ENCODE data around the gene TSPAN2.

Gene TSPAN2

GRCh38 chr1:115115521-115116161 is 26.3 kb upstream of the TSPAN2 start:
- DNase-seq (ENCODE audit: low read depth), result no peak
- TF ChIP-seq CTCF (IDR thresholded peaks at IDR 0.05; ENCODE audit: insufficient read depth, low read depth, low read length, missing control alignments), result no peak
- no peak overlapping the region for H3K4me3 ChIP-seq (ENCODE audit: low read depth, low read length)

- TF ChIP-seq CTCF (IDR thresholded peaks at IDR 0.05; ENCODE audit: insufficient read depth, low read depth, low read length, missing control alignments), result no peak
- H3K4me3 ChIP-seq (ENCODE audit: low read depth, low read length), result no peak overlapping the region
- DNase-seq (ENCODE audit: low read depth), result peak; percentile 15
Observed at GRCh38 chr1:115114308-115114707, 25.0 kb upstream of the TSPAN2 start.

- DNase-seq (ENCODE audit: low read depth), result no peak
- TF ChIP-seq CTCF (IDR thresholded peaks at IDR 0.05; ENCODE audit: insufficient read depth, low read depth, low read length, missing control alignments), result no peak
- H3K4me3 ChIP-seq (ENCODE audit: low read depth, low read length), result no peak overlapping the region
Observed at GRCh38 chr1:115113766-115114165, 24.5 kb upstream of the TSPAN2 start.

GRCh38 chr1:115112496-115113375 is 23.4 kb upstream of the TSPAN2 start:
- TF ChIP-seq CTCF (IDR thresholded peaks at IDR 0.05; ENCODE audit: insufficient read depth, low read depth, low read length, missing control alignments), result peak; percentile 88
- no peak overlapping the region for H3K4me3 ChIP-seq (ENCODE audit: low read depth, low read length)
- DNase-seq (ENCODE audit: low read depth), result peak; percentile 26

- no peak for DNase-seq (ENCODE audit: low read depth)
Observed at GRCh38 chr1:115107516-115108260, 18.4 kb upstream of the TSPAN2 start.

GRCh38 chr1:115105831-115106230 is 16.5 kb upstream of the TSPAN2 start:
- TF ChIP-seq CTCF (IDR thresholded peaks at IDR 0.05; ENCODE audit: insufficient read depth, low read depth, low read length, missing control alignments), result no peak
- no peak for DNase-seq (ENCODE audit: low read depth)
- H3K4me3 ChIP-seq (ENCODE audit: low read depth, low read length), result no peak overlapping the region

More at GRCh38 chr1:115107516-115108260, 18.4 kb upstream of the TSPAN2 start:
- no peak for TF ChIP-seq CTCF (IDR thresholded peaks at IDR 0.05; ENCODE audit: insufficient read depth, low read depth, low read length, missing control alignments)
- no peak overlapping the region for H3K4me3 ChIP-seq (ENCODE audit: low read depth, low read length)

Data from GM12865 (cell line).